OCI-LY7 (cell line): ENCODE data around the gene RP9. TPM values are rescaled to one million over a fixed set of nuclear protein-coding genes. Genes with fewer than 3 reads are reported as not detected.

Experiments used
- BruUV-seq: library from RNA; stranded (reverse); fragments of 400-500 nt; replicated peaks from 2 replicates; lab custom pipeline; 2021; lab: Mats Ljungman, UMichigan
- CTCF ChIA-PET: fragments of 300-600 bp; sonication (Branson Sonifier 250); formaldehyde crosslinking; loops from one replicate; lab custom pipeline; 2022; ENCODE audit warnings: antibody characterized with exemption; ENCODE audit not compliant: unreplicated experiment; lab: Charles Lee
- POLR2A ChIA-PET: fragments of 300-600 bp; sonication (Branson Sonifier 250); formaldehyde crosslinking; loops from one replicate; lab custom pipeline; 2022; ENCODE audit warnings: antibody characterized with exemption; lab: Charles Lee
- DNase-seq: peaks from one replicate; pipeline ENCODE4 v3.0.0-alpha.2; 2015; ENCODE audit warnings: low spot score
- H2AFZ ChIP-seq: fragments of 200-600 bp; sonication (generic), shearing (Covaris generic); 2 replicates; pipeline ENCODE4 v1.6.1; 2014; ENCODE audit warnings: mild to moderate bottlenecking, antibody characterized with exemption, low read length, moderate library complexity
- H3K27ac ChIP-seq: fragments of 200-600 bp; sonication (generic); 2 replicates; pipeline ENCODE4 v1.5.1; 2014; ENCODE audit warnings: mixed run types, low read depth, mild to moderate bottlenecking, moderate library complexity, low read length, inconsistent platforms; ENCODE audit not compliant: poor library complexity, severe bottlenecking
- H3K36me3 ChIP-seq: fragments of 200-600 bp; sonication (generic); 2 replicates; pipeline ENCODE4 v1.6.1; 2014; ENCODE audit warnings: mild to moderate bottlenecking, antibody characterized with exemption, low read length, moderate library complexity, mixed read lengths; ENCODE audit not compliant: insufficient read depth
- H3K4me1 ChIP-seq: fragments of 200-600 bp; sonication (generic); 2 replicates; pipeline ENCODE4 v1.5.1; 2014; ENCODE audit warnings: mild to moderate bottlenecking, low read length; ENCODE audit not compliant: insufficient read depth, poor library complexity, severe bottlenecking
- H3K4me2 ChIP-seq: fragments of 200-600 bp; sonication (generic); 2 replicates; pipeline ENCODE4 v1.6.1; 2014; ENCODE audit warnings: mild to moderate bottlenecking, low read length
- H3K4me3 ChIP-seq: fragments of 200-600 bp; sonication (generic); 2 replicates; pipeline ENCODE4 v1.5.1; 2014; ENCODE audit warnings: mild to moderate bottlenecking, low read depth, low read length; ENCODE audit not compliant: poor library complexity, severe bottlenecking
- H3K79me2 ChIP-seq: fragments of 200-600 bp; sonication (generic); 2 replicates; pipeline ENCODE4 v1.6.1; 2016; ENCODE audit warnings: low read depth, mild to moderate bottlenecking, low read length, moderate library complexity, mixed read lengths; ENCODE audit not compliant: insufficient read depth
- H3K9me2 ChIP-seq: fragments of 200-600 bp; sonication (generic); 2 replicates; pipeline ENCODE4 v1.6.1; 2016; ENCODE audit warnings: mild to moderate bottlenecking, low read length, mixed read lengths; ENCODE audit not compliant: insufficient read depth
- H3K9me3 ChIP-seq: fragments of 200-600 bp; sonication (generic); 2 replicates; pipeline ENCODE4 v1.6.1; 2014; ENCODE audit warnings: mild to moderate bottlenecking, mixed run types, low read length, mixed read lengths
- H4K20me1 ChIP-seq: fragments of 200-600 bp; sonication (generic); 2 replicates; pipeline ENCODE4 v1.6.1; 2014; ENCODE audit warnings: mild to moderate bottlenecking, antibody characterized with exemption, low read length, moderate library complexity, mixed read lengths; ENCODE audit not compliant: insufficient read depth
- EZH2phosphoT487 ChIP-seq: fragments of 200-600 bp; sonication (generic); IDR thresholded peaks from 2 replicates; pipeline ENCODE4 v1.6.1; 2018; ENCODE audit warnings: low read depth, borderline replicate concordance, mild to moderate bottlenecking, mixed run types, antibody characterized with exemption, low read length, moderate library complexity, mixed read lengths
- intact Hi-C: fragments of 100-400 bp; cut with micrococcal nuclease; formaldehyde crosslinking; loops from one replicate; pipeline ENCODE4 v1.10.0; 2022; ENCODE audit not compliant: unreplicated experiment
- total RNA-seq, 2 experiments: library from RNA; depleted of rRNA in 1 of 2; stranded (reverse); fragments of >200 nt in 1 of 2; shearing (Covaris generic) in 1 of 2; gene quantifications; 2 replicates each; pipeline ENCODE4 v1.2.3, GENCODE V29; 2014 to 2022
- TF ChIP-seq, protein P1 (sequence below): fragments of 200-600 bp; sonication (generic); conservative IDR thresholded peaks from 2 replicates; pipeline ENCODE4 v1.5.1; 2014; ENCODE audit warnings: mild to moderate bottlenecking, antibody characterized with exemption, low read length, moderate library complexity, mixed read lengths

RP9 gene
- total RNA-seq, 2 experiments from 2014 or later = 22.0 to 23.3 TPM

GRCh38 chr7:33152087-33152486, 42.9 kb upstream of the RP9 start:
- intact Hi-C loops = no loop called here
- no peaks in the 10 kb centered on the region for H3K4me1 ChIP-seq
- POLR2A ChIA-PET = interaction anchor here (0.5 to 1.5 kb wide), 6 partner anchors 8 to 38 kb away, joined by 3 to 5 read pairs (median 4); no protein-coding TSS in a partner anchor

DNA sequence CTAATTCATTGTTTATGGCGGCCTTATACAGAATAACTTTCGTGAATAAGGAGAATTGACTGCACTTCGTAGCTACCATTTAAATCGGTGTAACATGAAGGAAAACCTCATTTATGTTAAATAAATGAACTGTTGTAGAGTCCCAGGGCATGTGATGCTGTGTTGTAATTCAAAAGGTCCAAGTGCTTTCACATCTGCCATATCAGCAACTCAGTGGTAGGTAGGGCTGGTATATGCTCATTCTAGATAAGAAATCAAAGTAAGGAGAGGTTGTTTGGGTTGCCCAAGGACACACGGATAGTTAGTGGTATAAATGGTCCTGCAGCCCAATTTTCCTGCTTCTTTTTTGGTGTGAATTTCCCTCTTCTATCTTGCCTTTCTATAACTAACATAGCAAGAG, 36.0 kb upstream of the RP9 start:
- no TSS peak for BruUV-seq
- H3K79me2 ChIP-seq = no peaks in the 10 kb centered on the region
- DNase-seq = no peak
- no peaks in the 10 kb centered on the region for H3K4me1 ChIP-seq
- TF ChIP-seq, protein P1, sequence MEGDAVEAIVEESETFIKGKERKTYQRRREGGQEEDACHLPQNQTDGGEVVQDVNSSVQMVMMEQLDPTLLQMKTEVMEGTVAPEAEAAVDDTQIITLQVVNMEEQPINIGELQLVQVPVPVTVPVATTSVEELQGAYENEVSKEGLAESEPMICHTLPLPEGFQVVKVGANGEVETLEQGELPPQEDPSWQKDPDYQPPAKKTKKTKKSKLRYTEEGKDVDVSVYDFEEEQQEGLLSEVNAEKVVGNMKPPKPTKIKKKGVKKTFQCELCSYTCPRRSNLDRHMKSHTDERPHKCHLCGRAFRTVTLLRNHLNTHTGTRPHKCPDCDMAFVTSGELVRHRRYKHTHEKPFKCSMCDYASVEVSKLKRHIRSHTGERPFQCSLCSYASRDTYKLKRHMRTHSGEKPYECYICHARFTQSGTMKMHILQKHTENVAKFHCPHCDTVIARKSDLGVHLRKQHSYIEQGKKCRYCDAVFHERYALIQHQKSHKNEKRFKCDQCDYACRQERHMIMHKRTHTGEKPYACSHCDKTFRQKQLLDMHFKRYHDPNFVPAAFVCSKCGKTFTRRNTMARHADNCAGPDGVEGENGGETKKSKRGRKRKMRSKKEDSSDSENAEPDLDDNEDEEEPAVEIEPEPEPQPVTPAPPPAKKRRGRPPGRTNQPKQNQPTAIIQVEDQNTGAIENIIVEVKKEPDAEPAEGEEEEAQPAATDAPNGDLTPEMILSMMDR = no peak
- TF ChIP-seq EZH2phosphoT487 = no peak
- H4K20me1 ChIP-seq = no peaks in the 10 kb centered on the region
- H2AFZ ChIP-seq = no peak overlapping the region
- peaks cover 5% of the 10 kb centered on the region for H3K9me3 ChIP-seq
- no peak overlapping the region for H3K27ac ChIP-seq
- intact Hi-C loops = no loop called here
- H3K36me3 ChIP-seq = no peaks in the 10 kb centered on the region
- no peak overlapping the region for H3K4me2 ChIP-seq
- ChIA-PET CTCF (no interaction called here), POLR2A (no interaction called here)
- H3K9me2 ChIP-seq = 0 out of 2 replicates have a peak, but pooled peaks cover 3% of the 10 kb centered on the region
- no peak overlapping the region for H3K4me3 ChIP-seq

More at GRCh38 chr7:33152087-33152486, 42.9 kb upstream of the RP9 start:
- Histone ChIP-seq H4K20me1 (peaks cover 3% of the 10 kb centered on the region; the same call in 1 of the 2 replicates), H3K79me2 (no peaks in the 10 kb centered on the region), H3K36me3 (no peaks in the 10 kb centered on the region), H3K27ac (no peak overlapping the region), H3K4me3 (no peak overlapping the region), H3K9me2 (no peaks in the 10 kb centered on the region), H3K9me3 (no peaks in the 10 kb centered on the region), H3K4me2 (no peak overlapping the region), H2AFZ (no peak overlapping the region)
- CTCF ChIA-PET = no interaction called here
- no TSS peak for BruUV-seq
- no peak for DNase-seq
- TF ChIP-seq EZH2phosphoT487 = no peak
- TF ChIP-seq, protein P1 = no peak

- no peaks in the 10 kb centered on the region for H4K20me1 ChIP-seq
- ChIA-PET CTCF (no interaction called here), POLR2A (interaction anchor here (1.0 to 1.1 kb wide), 2 partner anchors 8 to 343 kb away, joined by 3 read pairs; no protein-coding TSS in a partner anchor)
- intact Hi-C loops = no loop called here
- H3K36me3 ChIP-seq = no peaks in the 10 kb centered on the region
- H3K79me2 ChIP-seq = no peaks in the 10 kb centered on the region
- H3K9me2 ChIP-seq = 0 out of 2 replicates have a peak, but pooled peaks cover 3% of the 10 kb centered on the region
- no peak overlapping the region for H3K4me3 ChIP-seq
- H3K4me1 ChIP-seq = no peaks in the 10 kb centered on the region
- no peak overlapping the region for H3K4me2 ChIP-seq
- H3K27ac ChIP-seq = no peak overlapping the region
- no peak overlapping the region for H2AFZ ChIP-seq
- no TSS peak for BruUV-seq
- TF ChIP-seq EZH2phosphoT487 = no peak
- TF ChIP-seq, protein P1 = no peak
- DNase-seq = no peak
- H3K9me3 ChIP-seq = peaks cover 5% of the 10 kb centered on the region
Measured at GRCh38 chr7:33143996-33144718, 35.0 kb upstream of the RP9 start.
